Measurements from ENCODE around the gene GBF1. TPM values are rescaled to one million over a fixed set of nuclear protein-coding genes. Genes with fewer than 3 reads are reported as not detected.
A peak's percentile ranks its signal among the peaks of the same experiment; 100 is the strongest.

GBF1 gene
- polyA plus RNA-seq, 3 donors, result 4.2 to 17.4 (median 11.9) TPM

DNA sequence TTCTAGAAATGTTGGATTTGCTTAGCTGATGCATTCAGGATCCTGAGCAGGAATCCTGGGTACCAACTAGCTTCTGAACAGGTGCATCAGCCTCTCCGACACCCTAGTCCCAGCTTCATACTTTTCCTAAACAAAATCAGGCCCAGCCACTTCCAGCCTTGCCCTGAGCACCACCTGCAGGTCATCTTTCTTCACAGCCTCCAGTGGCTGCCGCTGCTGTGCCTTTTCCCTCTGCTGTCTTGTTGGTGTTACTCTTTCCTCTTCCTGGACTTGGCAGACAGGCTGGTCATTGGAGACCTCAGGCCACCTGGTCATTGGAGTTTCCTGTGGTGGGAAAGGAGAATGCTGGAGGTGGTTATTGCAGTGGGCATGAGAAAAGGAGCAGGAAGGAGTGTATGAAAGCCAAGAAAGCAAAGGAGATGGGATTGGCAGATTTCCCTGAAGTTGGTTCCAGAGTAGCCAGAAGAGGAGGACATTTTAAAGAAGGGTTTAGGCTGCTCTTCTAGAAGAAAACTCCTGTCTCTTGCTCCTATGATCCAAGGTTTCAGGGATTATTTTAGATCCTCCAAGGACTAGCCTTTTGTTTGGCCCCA lies 102.0 kb downstream of the GBF1 start:
- intact Hi-C loops (cut with micrococcal nuclease), result no loop called here
- Mint-ChIP-seq H3K36me3 (peaks cover 63 to 79% of the 10 kb centered on the region in 2 donors), H3K27ac (peak overlapping the region in 3 of 7 donors; percentile 10 to 65 (median 36)), H3K4me1 (no peaks in the 10 kb centered on the region), H3K4me3 (no peak overlapping the region), H3K9me3 (no peaks in the 10 kb centered on the region), H3K27me3 (ENCODE audit: low read depth in 3 of 3) (no peaks in the 10 kb centered on the region)
- H3K9me3 ChIP-seq (replicated peaks in 1 of 2; ENCODE audit: control insufficient read depth in 1 of 2, insufficient read depth in 1 of 2, low read length in 2 of 2), result no peaks in the 10 kb centered on the region
- H3K27me3 ChIP-seq (ENCODE audit: control insufficient read depth in 2 of 2, insufficient read depth in 2 of 2, low read length in 2 of 2), result no peaks in the 10 kb centered on the region
- TF ChIP-seq, protein P1, sequence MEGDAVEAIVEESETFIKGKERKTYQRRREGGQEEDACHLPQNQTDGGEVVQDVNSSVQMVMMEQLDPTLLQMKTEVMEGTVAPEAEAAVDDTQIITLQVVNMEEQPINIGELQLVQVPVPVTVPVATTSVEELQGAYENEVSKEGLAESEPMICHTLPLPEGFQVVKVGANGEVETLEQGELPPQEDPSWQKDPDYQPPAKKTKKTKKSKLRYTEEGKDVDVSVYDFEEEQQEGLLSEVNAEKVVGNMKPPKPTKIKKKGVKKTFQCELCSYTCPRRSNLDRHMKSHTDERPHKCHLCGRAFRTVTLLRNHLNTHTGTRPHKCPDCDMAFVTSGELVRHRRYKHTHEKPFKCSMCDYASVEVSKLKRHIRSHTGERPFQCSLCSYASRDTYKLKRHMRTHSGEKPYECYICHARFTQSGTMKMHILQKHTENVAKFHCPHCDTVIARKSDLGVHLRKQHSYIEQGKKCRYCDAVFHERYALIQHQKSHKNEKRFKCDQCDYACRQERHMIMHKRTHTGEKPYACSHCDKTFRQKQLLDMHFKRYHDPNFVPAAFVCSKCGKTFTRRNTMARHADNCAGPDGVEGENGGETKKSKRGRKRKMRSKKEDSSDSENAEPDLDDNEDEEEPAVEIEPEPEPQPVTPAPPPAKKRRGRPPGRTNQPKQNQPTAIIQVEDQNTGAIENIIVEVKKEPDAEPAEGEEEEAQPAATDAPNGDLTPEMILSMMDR (IDR thresholded peaks at IDR 0.05), result no peak
- WGBS (ENCODE audit: insufficient coverage), result 100% methylated on average over 2 of the region's 2 CpGs
- no peaks in the 10 kb centered on the region for H3K79me2 ChIP-seq (ENCODE audit: insufficient read depth, low read length)
- no peak overlapping the region for H3K27ac ChIP-seq (ENCODE audit: low read depth in 1 of 2, low read length in 2 of 2)
- no peak overlapping the region for H3K4me3 ChIP-seq (replicated peaks in 1 of 3; ENCODE audit: low read depth in 2 of 3, low read length in 3 of 3)
- no peak overlapping the region for H3K4me2 ChIP-seq (replicated peaks; ENCODE audit: extremely low read depth, low read length, poor library complexity, severe bottlenecking)
- H3K36me3 ChIP-seq (replicated peaks in 1 of 2; ENCODE audit: control insufficient read depth in 1 of 2, insufficient read depth in 2 of 2, low read length in 2 of 2), result peaks cover 51 to 80% of the 10 kb centered on the region in 2 donors
- peaks cover 54% of the 10 kb centered on the region for H4K20me1 ChIP-seq (ENCODE audit: insufficient read depth, low read length)
- no peak for DNase-seq
- H2AFZ ChIP-seq (ENCODE audit: insufficient read depth, low read depth, low read length, poor library complexity, severe bottlenecking), result no peak overlapping the region
- no peak overlapping the region for H3K9ac ChIP-seq (ENCODE audit: insufficient read depth, low read length, poor library complexity, severe bottlenecking)
- no peaks in the 10 kb centered on the region for H3K4me1 ChIP-seq (ENCODE audit: control insufficient read depth in 1 of 2, insufficient read depth in 2 of 2, low read length in 2 of 2)

DNA sequence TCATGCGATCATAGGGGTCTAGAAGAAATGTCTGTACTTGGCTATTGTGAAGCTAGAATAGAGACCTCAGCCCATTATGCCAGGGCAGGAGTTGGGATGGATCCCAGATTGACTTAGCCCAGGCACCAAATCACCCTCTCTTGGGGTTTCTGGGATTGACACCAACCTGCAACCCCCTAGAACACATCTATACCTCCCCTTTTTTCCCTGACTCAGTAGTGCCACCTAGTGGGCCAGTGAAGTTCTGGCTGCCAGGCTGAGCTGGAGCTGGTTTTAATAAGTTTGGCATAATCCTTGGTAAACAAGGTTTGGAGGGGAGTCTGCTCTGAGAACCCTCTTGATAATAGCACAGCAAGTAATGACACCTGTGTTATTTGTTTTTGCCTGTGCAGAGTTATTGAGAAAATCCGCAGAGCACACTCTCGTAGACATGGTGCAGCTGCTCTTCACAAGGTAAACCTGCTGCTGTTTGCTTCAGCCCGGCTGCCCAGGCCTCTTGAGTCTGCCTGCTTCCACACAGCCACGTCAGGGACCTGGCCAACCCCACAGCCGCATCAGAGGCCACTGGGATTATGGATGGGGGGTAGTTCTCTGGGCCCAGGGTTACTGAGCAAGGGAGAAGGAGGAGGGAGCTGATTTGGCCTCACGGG lies 106.9 kb downstream of the GBF1 start:
- H3K4me1 ChIP-seq (ENCODE audit: control insufficient read depth in 1 of 2, insufficient read depth in 2 of 2, low read length in 2 of 2), result no peaks in the 10 kb centered on the region
- peaks cover 75 to 96% of the 10 kb centered on the region in 2 donors for H3K36me3 ChIP-seq (replicated peaks in 1 of 2; ENCODE audit: control insufficient read depth in 1 of 2, insufficient read depth in 2 of 2, low read length in 2 of 2)
- peaks cover 60% of the 10 kb centered on the region for H4K20me1 ChIP-seq (ENCODE audit: insufficient read depth, low read length)
- H3K27me3 Mint-ChIP-seq (ENCODE audit: low read depth in 3 of 3), result peaks cover 0 to 2% (median 0%) of the 10 kb centered on the region in 3 donors
- H3K4me1 Mint-ChIP-seq, result no peaks in the 10 kb centered on the region
- H3K9me3 Mint-ChIP-seq, result no peaks in the 10 kb centered on the region
- H2AFZ ChIP-seq (ENCODE audit: insufficient read depth, low read depth, low read length, poor library complexity, severe bottlenecking), result no peak overlapping the region
- no peak overlapping the region for H3K4me3 Mint-ChIP-seq
- TF ChIP-seq, protein P1 (IDR thresholded peaks at IDR 0.05), result peak; percentile 97
- intact Hi-C loops (cut with micrococcal nuclease), result loop anchor here (2.0 to 5.0 kb wide), 4 partner anchors 120 to 185 kb away; no protein-coding TSS in a partner anchor
- peaks cover 80 to 90% of the 10 kb centered on the region in 2 donors for H3K36me3 Mint-ChIP-seq
- no peak overlapping the region for H3K27ac ChIP-seq (ENCODE audit: low read depth in 1 of 2, low read length in 2 of 2)
- no peak overlapping the region for H3K4me3 ChIP-seq (replicated peaks in 1 of 3; ENCODE audit: low read depth in 2 of 3, low read length in 3 of 3)
- H3K9me3 ChIP-seq (replicated peaks in 1 of 2; ENCODE audit: control insufficient read depth in 1 of 2, insufficient read depth in 1 of 2, low read length in 2 of 2), result no peaks in the 10 kb centered on the region
- peak; percentile 37 to 53 (median 46) for DNase-seq
- no peaks in the 10 kb centered on the region for H3K79me2 ChIP-seq (ENCODE audit: insufficient read depth, low read length)
- no peak overlapping the region for H3K4me2 ChIP-seq (replicated peaks; ENCODE audit: extremely low read depth, low read length, poor library complexity, severe bottlenecking)
- no peak overlapping the region for H3K9ac ChIP-seq (ENCODE audit: insufficient read depth, low read length, poor library complexity, severe bottlenecking)
- peak overlapping the region in 1 of 7 donors; percentile 59 for H3K27ac Mint-ChIP-seq
- 90% methylated on average over 6 of the region's 7 CpGs for WGBS (ENCODE audit: insufficient coverage)
- no peaks in the 10 kb centered on the region for H3K27me3 ChIP-seq (ENCODE audit: control insufficient read depth in 2 of 2, insufficient read depth in 2 of 2, low read length in 2 of 2)

Measured in CD14-positive monocyte (primary cell).